Smooth muscle cell (in vitro differentiated cells): ENCODE data around the gene RYR3. TPM values are rescaled to one million over a fixed set of nuclear protein-coding genes. Genes with fewer than 3 reads are reported as not detected.
"Not testable (repeated sequence)": the region's sequence is repeated elsewhere in the genome, so short reads cannot be mapped to it uniquely, and the experiment has no call there.

Experiments used
- DNase-seq: peaks from one replicate; lab custom pipeline; 2025; ENCODE audit not compliant: unreplicated experiment; lab: John Stamatoyannopoulos, UW
- H2AFZ ChIP-seq: fragments of 200-600 bp; sonication (generic); 2 replicates; pipeline ENCODE4 v1.6.0; 2016; ENCODE audit warnings: antibody characterized with exemption, low read depth, mild to moderate bottlenecking
- H3F3A ChIP-seq: fragments of 200-600 bp; sonication (generic); 2 replicates; pipeline ENCODE4 v1.6.0; 2017; ENCODE audit warnings: antibody characterized with exemption, low read depth
- H3K27ac ChIP-seq: fragments of 200-600 bp; sonication (generic); 2 replicates; pipeline ENCODE4 v1.5.1; 2016; ENCODE audit warnings: low read depth, mild to moderate bottlenecking
- H3K27me3 ChIP-seq: fragments of 200-600 bp; sonication (generic); 2 replicates; pipeline ENCODE4 v1.6.1; 2016; ENCODE audit warnings: low read depth, mild to moderate bottlenecking
- H3K36me3 ChIP-seq: fragments of 200-600 bp; sonication (generic); 2 replicates; pipeline ENCODE4 v1.5.1; 2016; ENCODE audit warnings: low read depth
- H3K4me1 ChIP-seq: fragments of 200-600 bp; sonication (generic); 2 replicates; pipeline ENCODE4 v1.5.1; 2016; ENCODE audit warnings: low read depth
- H3K4me2 ChIP-seq: fragments of 200-600 bp; sonication (generic); 2 replicates; pipeline ENCODE4 v1.6.0; 2016; ENCODE audit warnings: mild to moderate bottlenecking
- H3K4me3 ChIP-seq: fragments of 200-600 bp; sonication (generic); 2 replicates; pipeline ENCODE4 v1.5.1; 2016; ENCODE audit warnings: mild to moderate bottlenecking
- H3K79me2 ChIP-seq: fragments of 200-600 bp; sonication (generic); 2 replicates; pipeline ENCODE4 v1.6.0; 2016; ENCODE audit warnings: low read depth, mild to moderate bottlenecking
- H3K9ac ChIP-seq: fragments of 200-600 bp; sonication (generic); 2 replicates; pipeline ENCODE4 v1.6.0; 2016; ENCODE audit warnings: low read depth
- H3K9me3 ChIP-seq: fragments of 200-600 bp; sonication (generic); replicated peaks from 2 replicates; pipeline ENCODE4 v1.5.1; 2016; ENCODE audit warnings: low read depth
- H4K20me1 ChIP-seq: fragments of 200-600 bp; sonication (generic); 2 replicates; pipeline ENCODE4 v1.6.0; 2016; ENCODE audit warnings: low read depth
- WGBS: methylation state at CpG from one replicate; pipeline ENCODE4 v1.1.7; 2016; ENCODE audit warnings: low lambda C conversion rate; 5-methylcytosine and 5-hydroxymethylcytosine counted together
- polyA plus RNA-seq: library from polyadenylated mRNA; unstranded; fragments of >200 nt; fragmentation: Nextera tagmentation; extraction: Ambion mirVana; gene quantifications from 2 replicates; pipeline ENCODE4 v1.2.1, GENCODE V29; 2016
- total RNA-seq: library from RNA; depleted of rRNA; stranded (reverse); fragments of >200 nt; gene quantifications from 2 replicates; pipeline ENCODE4 v1.2.3, GENCODE V29; 2014
- TF ChIP-seq, protein P1 (sequence below): fragments of 200-600 bp; sonication (generic); IDR thresholded peaks from 2 replicates; pipeline ENCODE4 v1.5.1; 2017; ENCODE audit warnings: borderline replicate concordance, mild to moderate bottlenecking, antibody characterized with exemption; ENCODE audit not compliant: insufficient read depth, poor library complexity, severe bottlenecking

Gene RYR3
- total and polyA plus RNA-seq, 2 experiments from 2014 or later, result 0.23 to 6.2 TPM

DNA sequence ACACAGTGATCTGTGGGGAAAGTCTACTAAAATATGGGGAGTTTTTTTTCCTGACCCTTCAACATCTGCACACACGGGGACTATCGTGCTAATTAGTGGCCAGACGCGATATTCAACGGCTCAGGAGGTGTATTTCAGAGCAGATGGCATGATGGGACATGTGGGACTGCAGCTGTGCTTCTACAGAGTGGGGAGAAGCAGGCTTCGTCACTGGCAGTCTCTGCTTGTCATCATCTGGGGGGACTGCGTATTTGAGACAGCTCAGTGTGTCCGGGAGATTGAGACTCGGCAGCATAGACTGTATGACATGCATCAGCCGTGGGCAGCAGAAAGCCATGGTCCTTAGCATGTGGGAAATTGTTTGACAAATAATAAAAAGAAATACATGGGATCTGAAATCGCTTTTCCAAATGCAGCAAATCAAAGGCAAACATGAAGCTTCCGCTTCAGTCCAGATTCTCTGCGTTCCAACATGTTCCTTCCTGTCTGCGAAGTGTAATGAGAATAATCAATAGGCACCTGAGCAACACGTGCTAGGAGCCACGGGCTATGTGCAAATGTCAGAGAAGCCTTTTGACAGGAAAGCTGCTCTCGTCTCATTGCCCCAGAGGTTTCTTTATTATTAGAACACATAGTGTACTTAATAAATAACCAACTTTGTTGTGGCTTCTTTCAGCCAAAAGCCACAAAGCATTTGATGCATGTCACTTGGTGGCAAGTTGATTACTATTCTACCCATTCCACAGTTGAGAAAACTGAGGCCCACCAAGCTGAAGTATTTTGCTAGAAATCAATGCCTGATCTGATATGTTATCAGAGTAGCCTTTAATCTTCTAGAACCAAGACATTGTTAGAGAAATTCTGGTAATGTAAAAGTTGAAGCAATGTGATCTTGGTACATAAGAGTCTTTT, 276.3 kb downstream of the RYR3 start:
- Histone ChIP-seq H3K4me3 (no peak overlapping the region), H3K9ac (no peak overlapping the region), H2AFZ (no peak overlapping the region), H3K27me3 (no peaks in the 10 kb centered on the region), H3K79me2 (no peaks in the 10 kb centered on the region), H3K4me2 (no peak overlapping the region), H3K9me3 (no peaks in the 10 kb centered on the region), H4K20me1 (no peaks in the 10 kb centered on the region), H3K27ac (peak overlapping the region; percentile 28), H3F3A (no peaks in the 10 kb centered on the region), H3K4me1 (no peaks in the 10 kb centered on the region), H3K36me3 (no peaks in the 10 kb centered on the region)
- no peak for DNase-seq
- TF ChIP-seq, protein P1, sequence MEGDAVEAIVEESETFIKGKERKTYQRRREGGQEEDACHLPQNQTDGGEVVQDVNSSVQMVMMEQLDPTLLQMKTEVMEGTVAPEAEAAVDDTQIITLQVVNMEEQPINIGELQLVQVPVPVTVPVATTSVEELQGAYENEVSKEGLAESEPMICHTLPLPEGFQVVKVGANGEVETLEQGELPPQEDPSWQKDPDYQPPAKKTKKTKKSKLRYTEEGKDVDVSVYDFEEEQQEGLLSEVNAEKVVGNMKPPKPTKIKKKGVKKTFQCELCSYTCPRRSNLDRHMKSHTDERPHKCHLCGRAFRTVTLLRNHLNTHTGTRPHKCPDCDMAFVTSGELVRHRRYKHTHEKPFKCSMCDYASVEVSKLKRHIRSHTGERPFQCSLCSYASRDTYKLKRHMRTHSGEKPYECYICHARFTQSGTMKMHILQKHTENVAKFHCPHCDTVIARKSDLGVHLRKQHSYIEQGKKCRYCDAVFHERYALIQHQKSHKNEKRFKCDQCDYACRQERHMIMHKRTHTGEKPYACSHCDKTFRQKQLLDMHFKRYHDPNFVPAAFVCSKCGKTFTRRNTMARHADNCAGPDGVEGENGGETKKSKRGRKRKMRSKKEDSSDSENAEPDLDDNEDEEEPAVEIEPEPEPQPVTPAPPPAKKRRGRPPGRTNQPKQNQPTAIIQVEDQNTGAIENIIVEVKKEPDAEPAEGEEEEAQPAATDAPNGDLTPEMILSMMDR, result no peak
- 86% methylated on average over 17 of the region's 17 CpGs for WGBS

DNA sequence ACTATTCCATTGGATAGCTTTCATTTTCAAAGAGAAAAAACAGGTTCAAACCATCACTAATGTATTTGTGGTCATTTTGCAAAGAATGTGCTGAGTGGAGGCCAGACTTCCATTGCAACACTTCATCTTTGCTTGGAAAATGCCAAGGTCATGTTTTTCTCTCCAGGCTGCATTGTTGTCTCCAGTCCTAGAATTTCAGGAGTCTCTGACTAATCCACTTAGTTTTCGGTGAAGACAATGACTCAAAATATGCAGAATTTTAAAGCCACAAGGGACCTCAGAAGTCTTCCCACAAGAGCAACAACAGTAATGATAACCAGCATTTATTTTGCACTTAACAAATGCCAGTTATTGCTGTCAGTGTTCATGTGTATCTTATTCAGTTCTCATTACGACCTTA, 277.0 kb downstream of the RYR3 start:
- no peaks in the 10 kb centered on the region for H3K9me3 ChIP-seq
- no peaks in the 10 kb centered on the region for H3K79me2 ChIP-seq
- DNase-seq, result no peak
- H3K9ac ChIP-seq, result no peak overlapping the region
- H3K36me3 ChIP-seq, result no peaks in the 10 kb centered on the region
- H3K27me3 ChIP-seq, result no peaks in the 10 kb centered on the region
- peak overlapping the region; percentile 28 for H3K27ac ChIP-seq
- WGBS, result 42% methylated on average over 2 of the region's 2 CpGs
- TF ChIP-seq, protein P1, result no peak
- H3K4me2 ChIP-seq, result no peak overlapping the region
- H3K4me1 ChIP-seq, result no peaks in the 10 kb centered on the region
- no peaks in the 10 kb centered on the region for H3F3A ChIP-seq
- H3K4me3 ChIP-seq, result no peak overlapping the region
- no peak overlapping the region for H2AFZ ChIP-seq
- no peaks in the 10 kb centered on the region for H4K20me1 ChIP-seq

DNA sequence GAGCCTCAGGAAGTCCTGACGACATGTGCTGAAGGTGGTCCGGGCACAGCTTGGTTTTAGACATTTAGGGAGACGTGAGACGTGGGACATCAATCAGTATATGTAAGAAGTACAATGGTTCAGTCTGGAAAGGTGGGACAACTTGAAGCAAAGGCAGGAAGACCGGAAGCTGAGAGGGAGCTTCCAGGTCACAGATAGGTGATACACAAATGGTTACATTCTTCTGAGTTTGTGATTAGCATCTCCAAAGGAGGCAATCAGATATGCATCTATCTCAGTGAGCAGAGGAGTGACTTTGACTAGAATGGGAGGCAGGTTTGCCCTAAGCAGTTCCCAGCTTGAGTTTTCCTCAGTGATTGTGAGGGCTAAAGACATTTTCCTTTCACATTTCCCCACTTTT, 282.1 kb downstream of the RYR3 start:
- Histone ChIP-seq H3F3A (no peaks in the 10 kb centered on the region), H3K79me2 (no peaks in the 10 kb centered on the region), H3K27me3 (no peaks in the 10 kb centered on the region), H3K9me3 (no peaks in the 10 kb centered on the region), H4K20me1 (no peaks in the 10 kb centered on the region), H2AFZ (no peak overlapping the region), H3K4me3 (no peak overlapping the region), H3K4me1 (no peaks in the 10 kb centered on the region), H3K27ac (no peak overlapping the region), H3K36me3 (no peaks in the 10 kb centered on the region), H3K4me2 (no peak overlapping the region), H3K9ac (no peak overlapping the region)
- DNase-seq, result no peak
- TF ChIP-seq, protein P1, result no peak
- 77% methylated on average over 5 of the region's 5 CpGs for WGBS

DNA sequence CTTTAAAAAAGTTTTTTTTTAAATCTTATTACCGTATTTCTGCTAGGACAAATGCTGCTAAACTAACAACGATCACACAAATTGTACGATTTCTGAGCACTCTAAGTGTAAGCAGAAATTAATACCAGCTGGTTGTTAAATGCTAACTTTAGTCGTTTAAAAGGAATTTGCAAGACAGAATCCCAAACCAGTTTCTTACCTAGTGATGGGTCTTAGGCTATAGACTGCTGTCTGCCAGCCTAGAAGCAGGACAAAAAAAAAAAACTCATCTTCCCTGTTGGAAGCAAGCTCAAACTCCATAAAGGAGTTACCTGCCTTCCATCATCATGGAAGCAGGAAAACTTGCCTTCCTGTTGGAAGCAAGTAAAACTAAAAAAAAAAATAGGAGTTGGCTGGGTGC, 287.6 kb downstream of the RYR3 start:
- not testable (repeated sequence) for DNase-seq, H3K9me3 ChIP-seq, H3K4me3 ChIP-seq, H3K27ac ChIP-seq, H2AFZ ChIP-seq, H3K4me1 ChIP-seq, H3F3A ChIP-seq, H3K9ac ChIP-seq, H3K79me2 ChIP-seq, H3K4me2 ChIP-seq, H4K20me1 ChIP-seq, H3K27me3 ChIP-seq, H3K36me3 ChIP-seq
- WGBS, result 59% methylated on average over 4 of the region's 4 CpGs
